Hepatocyte (in vitro differentiated cells): Measurements from ENCODE around the gene RMP24.

Experiments used
- EZH2 ChIP-seq: fragments of 200-600 bp; sonication (generic); IDR thresholded peaks from 2 replicates; pipeline ENCODE4 v1.6.1; 2016; ENCODE audit warnings: antibody characterized with exemption, mild to moderate bottlenecking, borderline replicate concordance
- EZH2phosphoT487 ChIP-seq: fragments of 200-600 bp; sonication (generic); IDR thresholded peaks from one replicate; pipeline ENCODE4 v1.6.1; 2018; ENCODE audit warnings: antibody characterized with exemption, mild to moderate bottlenecking, low read depth, moderate library complexity; ENCODE audit not compliant: unreplicated experiment, severe bottlenecking
- TF ChIP-seq, protein P1 (sequence below): fragments of 200-600 bp; sonication (generic); IDR thresholded peaks from 2 replicates; pipeline ENCODE4 v1.5.1; 2016; ENCODE audit warnings: antibody characterized with exemption, mild to moderate bottlenecking; ENCODE audit not compliant: poor library complexity

DNA sequence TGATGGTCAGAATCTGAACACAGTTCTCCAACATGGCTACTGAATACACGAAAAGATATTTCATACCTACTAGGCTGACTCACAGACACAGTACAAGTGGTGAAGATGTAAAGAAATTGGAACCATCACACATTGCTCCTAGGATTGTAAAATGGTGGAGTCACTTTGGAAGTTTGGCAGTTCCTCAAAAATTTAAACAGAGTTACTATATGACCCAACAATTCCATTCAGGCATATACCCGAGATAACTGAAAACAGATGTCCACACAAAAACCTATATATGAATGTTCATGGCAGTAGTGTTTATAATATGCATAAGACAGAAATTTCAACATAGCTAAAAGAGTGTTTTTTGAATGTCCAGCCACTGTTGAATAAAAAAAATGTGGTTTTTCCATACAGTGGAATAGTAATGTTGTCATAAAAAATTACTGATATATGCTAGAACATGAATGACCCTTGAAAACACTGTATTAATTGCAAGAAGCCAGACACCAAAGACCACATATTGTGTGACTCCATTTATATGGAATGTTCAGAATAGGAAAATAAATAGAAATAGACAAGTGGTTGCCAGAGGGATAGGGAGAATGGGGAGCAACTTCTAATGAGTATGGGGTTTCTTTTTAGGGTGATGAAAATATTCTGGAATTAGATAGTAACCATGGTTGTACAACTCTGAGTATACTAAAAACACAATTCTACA is 10.1 kb downstream of the RMP24 start:
- TF ChIP-seq, protein P1, sequence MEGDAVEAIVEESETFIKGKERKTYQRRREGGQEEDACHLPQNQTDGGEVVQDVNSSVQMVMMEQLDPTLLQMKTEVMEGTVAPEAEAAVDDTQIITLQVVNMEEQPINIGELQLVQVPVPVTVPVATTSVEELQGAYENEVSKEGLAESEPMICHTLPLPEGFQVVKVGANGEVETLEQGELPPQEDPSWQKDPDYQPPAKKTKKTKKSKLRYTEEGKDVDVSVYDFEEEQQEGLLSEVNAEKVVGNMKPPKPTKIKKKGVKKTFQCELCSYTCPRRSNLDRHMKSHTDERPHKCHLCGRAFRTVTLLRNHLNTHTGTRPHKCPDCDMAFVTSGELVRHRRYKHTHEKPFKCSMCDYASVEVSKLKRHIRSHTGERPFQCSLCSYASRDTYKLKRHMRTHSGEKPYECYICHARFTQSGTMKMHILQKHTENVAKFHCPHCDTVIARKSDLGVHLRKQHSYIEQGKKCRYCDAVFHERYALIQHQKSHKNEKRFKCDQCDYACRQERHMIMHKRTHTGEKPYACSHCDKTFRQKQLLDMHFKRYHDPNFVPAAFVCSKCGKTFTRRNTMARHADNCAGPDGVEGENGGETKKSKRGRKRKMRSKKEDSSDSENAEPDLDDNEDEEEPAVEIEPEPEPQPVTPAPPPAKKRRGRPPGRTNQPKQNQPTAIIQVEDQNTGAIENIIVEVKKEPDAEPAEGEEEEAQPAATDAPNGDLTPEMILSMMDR, result no peak
- TF ChIP-seq EZH2 (no peak), EZH2phosphoT487 (no peak)
